Heart left ventricle (tissue), 13 donors: ENCODE measurements around the gene EBP.

Experiments used
- POLR2A ChIP-seq, 2 donors: fragments of 450-650 bp; IDR thresholded peaks; one replicate each; pipeline ENCODE4 v1.6.1; 2017; ENCODE audit warnings: antibody characterized with exemption in 2 of 2, mild to moderate bottlenecking in 2 of 2, moderate library complexity in 2 of 2
- TF ChIP-seq, protein P1 (sequence below), 12 donors: fragments of 200-600 bp; sonication (generic) in 4 of 12; IDR thresholded peaks; one replicate each; pipeline versions ENCODE4 v1.5.0 to v1.8.0; 2018 to 2022; ENCODE audit warnings: antibody characterized with exemption in 12 of 12, mild to moderate bottlenecking in 5 of 12
- donor health status: ischemic (EF 13 %, LVEDD 7.1; RV severe dilation, severe dysfunction).
- donor health status: DM: no; HTN: yes; CAD: no.
- donor health status: DM: no; HTN: no; CAD: no.
- donor health status: ischemic (EF 25% LVEDD 6.9; RV normal size, moderate dysfunction).
- donor health status: ischemic (EF 25% LVEDD 5.7; RV mildly dilated, moderate dysfunction).
- donor health status: ischemic (EF 35%, LVEDD 5.7; RV mildly dilated, moderate dysfunction).
- donor health status: nonischemic (EF 11% LVEDD 7.7; RV severe dilation, severe dysfunction).
- donor health status: DM: yes; HTN: yes; CAD: no.
- donor health status: PGD.
- donor health status: ischemic (EF 29% LVEDD 5.4; RV normal size, mild dysfunction).
- donor health status: nonischemic (EF 23%, LVEDD 6.1; RV moderate dilation, normal function).

DNA sequence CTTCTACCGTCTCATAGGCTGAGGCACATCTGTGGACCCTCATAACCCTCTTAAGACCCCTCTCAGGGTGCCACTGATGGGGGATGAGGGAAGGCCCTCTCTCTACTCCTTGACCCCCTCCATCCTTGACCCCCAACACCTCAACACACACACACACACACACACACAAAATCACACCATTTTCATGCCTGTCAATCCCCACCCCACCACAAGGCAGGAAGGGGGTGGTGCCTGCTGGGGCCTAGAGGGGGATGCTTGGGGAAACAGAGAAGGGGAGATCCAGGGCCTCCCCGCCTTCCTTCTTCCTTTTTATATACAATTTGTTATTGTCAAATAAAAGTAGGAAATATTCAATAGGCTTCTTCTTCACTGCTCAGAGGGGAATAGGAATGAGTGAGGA lies 1.2 kb upstream of the EBP start:
- TF ChIP-seq, protein P1, sequence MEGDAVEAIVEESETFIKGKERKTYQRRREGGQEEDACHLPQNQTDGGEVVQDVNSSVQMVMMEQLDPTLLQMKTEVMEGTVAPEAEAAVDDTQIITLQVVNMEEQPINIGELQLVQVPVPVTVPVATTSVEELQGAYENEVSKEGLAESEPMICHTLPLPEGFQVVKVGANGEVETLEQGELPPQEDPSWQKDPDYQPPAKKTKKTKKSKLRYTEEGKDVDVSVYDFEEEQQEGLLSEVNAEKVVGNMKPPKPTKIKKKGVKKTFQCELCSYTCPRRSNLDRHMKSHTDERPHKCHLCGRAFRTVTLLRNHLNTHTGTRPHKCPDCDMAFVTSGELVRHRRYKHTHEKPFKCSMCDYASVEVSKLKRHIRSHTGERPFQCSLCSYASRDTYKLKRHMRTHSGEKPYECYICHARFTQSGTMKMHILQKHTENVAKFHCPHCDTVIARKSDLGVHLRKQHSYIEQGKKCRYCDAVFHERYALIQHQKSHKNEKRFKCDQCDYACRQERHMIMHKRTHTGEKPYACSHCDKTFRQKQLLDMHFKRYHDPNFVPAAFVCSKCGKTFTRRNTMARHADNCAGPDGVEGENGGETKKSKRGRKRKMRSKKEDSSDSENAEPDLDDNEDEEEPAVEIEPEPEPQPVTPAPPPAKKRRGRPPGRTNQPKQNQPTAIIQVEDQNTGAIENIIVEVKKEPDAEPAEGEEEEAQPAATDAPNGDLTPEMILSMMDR (IDR thresholded peaks at IDR 0.05), result no peak
- no peak for TF ChIP-seq POLR2A (IDR thresholded peaks at IDR 0.05)
